G401 (cell line): ENCODE data around the gene PRDM2. TPM values are rescaled to one million over a fixed set of nuclear protein-coding genes. Genes with fewer than 3 reads are reported as not detected.
"Not testable (repeated sequence)": the region's sequence is repeated elsewhere in the genome, so short reads cannot be mapped to it uniquely, and the experiment has no call there.

Experiments used
- DNase-seq: peaks from one replicate; pipeline ENCODE4 v3.0.0-alpha.2; 2015; ENCODE audit warnings: low spot score
- in situ Hi-C: cut with HindIII; loops from 2 replicates; pipeline ENCODE4 v1.10.0; 2016; ENCODE audit warnings: low sequenced_read_pairs, mixed read lengths
- total RNA-seq: library from RNA; depleted of rRNA; stranded (reverse); fragments of >200 nt; shearing (Covaris generic); gene quantifications from 2 replicates; pipeline ENCODE4 v1.2.3, GENCODE V29; 2014

The PRDM2 gene
- total RNA-seq, 1 experiment from 2014 or later = 7.9 TPM

GRCh38 chr1:13697738-13698137, 2.2 kb upstream of the PRDM2 start:
- no peak for DNase-seq
- in situ Hi-C loops = no loop called here

- DNase-seq = no peak
- in situ Hi-C loops = no loop called here
Measured at GRCh38 chr1:13699510-13699909, 478 bp upstream of the PRDM2 start.

- in situ Hi-C loops = no loop called here
- peak; percentile 54 for DNase-seq
Measured at GRCh38 chr1:13700521-13701270, 708 bp downstream of the PRDM2 start.

GRCh38 chr1:13701271-13701640, 1.3 kb downstream of the PRDM2 start:
- in situ Hi-C loops = no loop called here
- no peak for DNase-seq

- peak; percentile 8 for DNase-seq
- in situ Hi-C loops = no loop called here
Measured at GRCh38 chr1:13702425-13703127, 2.6 kb downstream of the PRDM2 start.

- DNase-seq = peak; percentile 24
- in situ Hi-C loops = no loop called here
Measured at GRCh38 chr1:13703128-13703513, 3.1 kb downstream of the PRDM2 start.

- in situ Hi-C loops = no loop called here
- DNase-seq = peak; percentile 1
Measured at GRCh38 chr1:13703558-13704490, 3.8 kb downstream of the PRDM2 start.

- DNase-seq = no peak
- in situ Hi-C loops = no loop called here
Measured at GRCh38 chr1:13706046-13706445, 6.1 kb downstream of the PRDM2 start.

- DNase-seq = no peak
- in situ Hi-C loops = no loop called here
Measured at GRCh38 chr1:13707164-13707563, 7.2 kb downstream of the PRDM2 start.

GRCh38 chr1:13708380-13708982, 8.5 kb downstream of the PRDM2 start:
- in situ Hi-C loops = no loop called here

GRCh38 chr1:13710086-13710485, 10.1 kb downstream of the PRDM2 start:
- DNase-seq = no peak
- in situ Hi-C loops = no loop called here

More at GRCh38 chr1:13708380-13708982, 8.5 kb downstream of the PRDM2 start:
- no peak for DNase-seq

GRCh38 chr1:13714851-13715250, 14.9 kb downstream of the PRDM2 start:
- DNase-seq = no peak
- in situ Hi-C loops = no loop called here

GRCh38 chr1:13715616-13716287, 15.8 kb downstream of the PRDM2 start:
- in situ Hi-C loops, DNase-seq: not testable (repeated sequence)

GRCh38 chr1:13722808-13723360, 22.9 kb downstream of the PRDM2 start:
- in situ Hi-C loops = no loop called here
- no peak for DNase-seq

GRCh38 chr1:13723810-13724209, 23.8 kb downstream of the PRDM2 start:
- in situ Hi-C loops = no loop called here
- no peak for DNase-seq

GRCh38 chr1:13725714-13726175, 25.8 kb downstream of the PRDM2 start:
- DNase-seq = no peak
- in situ Hi-C loops = no loop called here

- no peak for DNase-seq
- in situ Hi-C loops = no loop called here
Measured at GRCh38 chr1:13728091-13728715, 28.2 kb downstream of the PRDM2 start.

- in situ Hi-C loops = no loop called here
- DNase-seq = no peak
Measured at GRCh38 chr1:13730291-13730690, 30.3 kb downstream of the PRDM2 start.
